Endometrium (tissue), 2 donors: ENCODE results near the gene NUBPL.
A peak's percentile ranks its signal among the peaks of the same experiment; 100 is the strongest.

Experiments used
- FAIRE-seq: peaks from 2 replicates; lab custom pipeline; 2012; peaks lifted over from hg19 to GRCh38; lab: Jason Lieb, UNC
- donor health status: control.
- donor health status: control.

Gene NUBPL

GRCh38 chr14:31561155-31561846 is at the start of gene NUBPL:
Gene NUBPL (plus strand): TSS chr14:31561404. CDS start chr14:31561440, 36 bp downstream.
- peak; percentile 68 for FAIRE-seq

- FAIRE-seq, result no peak
Observed at GRCh38 chr14:31527087-31527486, 34.1 kb upstream of the NUBPL start.

GRCh38 chr14:31527546-31527945 is 33.7 kb upstream of the NUBPL start:
- FAIRE-seq, result no peak

GRCh38 chr14:31529053-31529452 is 32.2 kb upstream of the NUBPL start:
- no peak for FAIRE-seq

GRCh38 chr14:31530136-31530535 is 31.1 kb upstream of the NUBPL start:
- no peak for FAIRE-seq

- no peak for FAIRE-seq
Observed at GRCh38 chr14:31536201-31536960, 24.8 kb upstream of the NUBPL start.

- FAIRE-seq, result no peak
Observed at GRCh38 chr14:31541702-31542101, 19.5 kb upstream of the NUBPL start.

- FAIRE-seq, result no peak
Observed at GRCh38 chr14:31543969-31544799, 17.0 kb upstream of the NUBPL start.

- no peak for FAIRE-seq
Observed at GRCh38 chr14:31544816-31545215, 16.4 kb upstream of the NUBPL start.

GRCh38 chr14:31545328-31545727 is 15.9 kb upstream of the NUBPL start:
- no peak for FAIRE-seq

- FAIRE-seq, result no peak
Observed at GRCh38 chr14:31549817-31550216, 11.4 kb upstream of the NUBPL start.

GRCh38 chr14:31550589-31550988 is 10.6 kb upstream of the NUBPL start:
- FAIRE-seq, result no peak

GRCh38 chr14:31556191-31556590 is 5.0 kb upstream of the NUBPL start:
- no peak for FAIRE-seq

- FAIRE-seq, result no peak
Observed at GRCh38 chr14:31559939-31560338, 1.3 kb upstream of the NUBPL start.

- no peak for FAIRE-seq
Observed at GRCh38 chr14:31560759-31561154, 447 bp upstream of the NUBPL start.

- no peak for FAIRE-seq
Observed at GRCh38 chr14:31564194-31564593, 3.0 kb downstream of the NUBPL start.

- no peak for FAIRE-seq
Observed at GRCh38 chr14:31566456-31566855, 5.3 kb downstream of the NUBPL start.

GRCh38 chr14:31567655-31568054 is 6.5 kb downstream of the NUBPL start:
- FAIRE-seq, result no peak

GRCh38 chr14:31568161-31568560 is 7.0 kb downstream of the NUBPL start:
- no peak for FAIRE-seq

- FAIRE-seq, result no peak
Observed at GRCh38 chr14:31568671-31569070, 7.5 kb downstream of the NUBPL start.

GRCh38 chr14:31572955-31573354 is 11.8 kb downstream of the NUBPL start:
- FAIRE-seq, result no peak

GRCh38 chr14:31576949-31577348 is 15.7 kb downstream of the NUBPL start:
- no peak for FAIRE-seq

- no peak for FAIRE-seq
Observed at GRCh38 chr14:31578266-31578665, 17.1 kb downstream of the NUBPL start.
